ENCODE data around the gene TRAPPC2L. TPM values are rescaled to one million over a fixed set of nuclear protein-coding genes. Genes with fewer than 3 reads are reported as not detected.

TRAPPC2L gene
- total and polyA plus RNA-seq, 5 donors from 2014 or later: 49.5 to 164 (median 126) TPM

- DNase-seq: no peak
- Histone ChIP-seq H3K36me3 (ENCODE audit: control insufficient read depth, insufficient read depth, low read length) (peaks cover 12% of the 10 kb centered on the region), H3K4me1 (ENCODE audit: control insufficient read depth, insufficient read depth, low read length, poor library complexity, severe bottlenecking) (no peaks in the 10 kb centered on the region), H3K4me3 (ENCODE audit: low read depth, low read length) (no peak within 1 kb of the TSS), H3K27ac (ENCODE audit: insufficient read depth, low read length, poor library complexity, severe bottlenecking) (no peak within 1 kb of the TSS), H3K9me3 (ENCODE audit: control insufficient read depth in 2 of 2, low read length in 2 of 2) (no peaks in the 10 kb centered on the region), H3K27me3 (ENCODE audit: control insufficient read depth, insufficient read depth, low read length) (no peaks in the 10 kb centered on the region)
- H3K36me3 Mint-ChIP-seq: peaks cover 5% of the 10 kb centered on the region
- H3K4me1 Mint-ChIP-seq: peaks cover 0 to 2% (median under 1%) of the 10 kb centered on the region in 4 donors
- peak within 1 kb of the TSS in 1 of 3 donors; percentile 75 for H3K27ac Mint-ChIP-seq
- ATAC-seq (ENCODE audit: low read depth in 2 of 2): no peak
- no peak within 1 kb of the TSS for H3K4me3 Mint-ChIP-seq
- H3K9me3 Mint-ChIP-seq: peaks cover 0 to 1% (median 0%) of the 10 kb centered on the region in 7 donors
- H3K27me3 Mint-ChIP-seq: peaks cover 13% of the 10 kb centered on the region
These were observed 9.4 kb downstream of the TRAPPC2L start, which contains the start of gene PABPN1L for GRCh38 chr16:88866151-88866920. TSS of gene PABPN1L (minus strand) at chr16:88866660. CDS start at chr16:88866606, 54 bp downstream.

- Mint-ChIP-seq H3K27ac (no peak overlapping the region), H3K36me3 (peaks cover under 1% of the 10 kb centered on the region), H3K9me3 (peaks cover 0 to 1% (median 0%) of the 10 kb centered on the region in 7 donors), H3K27me3 (peaks cover 15% of the 10 kb centered on the region), H3K4me3 (no peak overlapping the region), H3K4me1 (peaks cover 0 to 2% (median under 1%) of the 10 kb centered on the region in 4 donors)
- no peak for ATAC-seq (ENCODE audit: low read depth in 2 of 2)
- H3K4me1 ChIP-seq (ENCODE audit: control insufficient read depth, insufficient read depth, low read length, poor library complexity, severe bottlenecking): no peaks in the 10 kb centered on the region
- H3K36me3 ChIP-seq (ENCODE audit: control insufficient read depth, insufficient read depth, low read length): peaks cover under 1% of the 10 kb centered on the region
- H3K9me3 ChIP-seq (ENCODE audit: control insufficient read depth in 2 of 2, low read length in 2 of 2): no peaks in the 10 kb centered on the region
- H3K27me3 ChIP-seq (ENCODE audit: control insufficient read depth, insufficient read depth, low read length): no peaks in the 10 kb centered on the region
- no peak overlapping the region for H3K4me3 ChIP-seq (ENCODE audit: low read depth, low read length)
- no peak overlapping the region for H3K27ac ChIP-seq (ENCODE audit: insufficient read depth, low read length, poor library complexity, severe bottlenecking)
- DNase-seq: no peak
These were observed 10.8 kb downstream of the TRAPPC2L start for GRCh38 chr16:88867581-88868246.

DNA sequence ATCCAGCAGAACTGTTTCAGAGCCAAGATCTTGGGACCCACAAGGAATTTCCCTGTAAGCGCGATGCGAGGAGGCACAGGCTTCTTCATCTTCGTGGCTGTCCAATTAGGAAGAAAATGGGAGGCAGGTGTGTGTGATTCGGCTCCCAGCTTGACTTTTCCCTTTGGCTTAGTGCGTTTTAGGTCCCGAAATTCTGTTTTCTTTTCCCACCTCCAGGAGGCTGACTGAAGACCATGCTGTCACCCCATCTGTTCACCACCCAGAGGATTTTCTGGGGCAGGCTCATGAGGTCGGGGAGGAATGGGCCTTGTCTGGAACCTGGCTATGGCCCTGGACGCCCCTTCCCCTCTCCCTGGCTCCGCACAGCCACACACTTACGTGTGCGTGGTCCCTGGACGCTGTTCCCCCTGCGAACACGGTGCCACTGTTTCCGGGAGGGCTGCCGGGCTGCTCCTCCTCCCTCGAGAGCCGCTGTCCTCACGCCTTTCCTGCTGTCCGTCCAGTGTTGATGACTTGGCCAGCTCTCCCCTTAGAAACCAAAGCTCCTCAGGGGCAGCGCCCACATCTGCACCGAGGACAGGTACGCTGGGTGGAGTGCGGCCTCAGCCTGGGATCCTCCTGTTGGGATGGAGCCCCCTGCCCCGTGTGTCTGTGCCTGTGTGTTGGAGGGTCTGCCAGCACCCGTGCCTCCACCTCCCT, 12.2 kb downstream of the TRAPPC2L start:
- Mint-ChIP-seq H3K9me3 (peaks cover 0 to 1% (median 0%) of the 10 kb centered on the region in 7 donors), H3K27ac (no peak overlapping the region), H3K36me3 (no peaks in the 10 kb centered on the region), H3K27me3 (peaks cover 15% of the 10 kb centered on the region), H3K4me3 (no peak overlapping the region), H3K4me1 (peaks cover 0 to 2% (median under 1%) of the 10 kb centered on the region in 4 donors)
- H3K9me3 ChIP-seq (ENCODE audit: control insufficient read depth in 2 of 2, low read length in 2 of 2): no peaks in the 10 kb centered on the region
- DNase-seq (no peak), ATAC-seq (ENCODE audit: low read depth in 2 of 2) (no peak)
- H3K27ac ChIP-seq (ENCODE audit: insufficient read depth, low read length, poor library complexity, severe bottlenecking): no peak overlapping the region
- no peaks in the 10 kb centered on the region for H3K27me3 ChIP-seq (ENCODE audit: control insufficient read depth, insufficient read depth, low read length)
- no peaks in the 10 kb centered on the region for H3K4me1 ChIP-seq (ENCODE audit: control insufficient read depth, insufficient read depth, low read length, poor library complexity, severe bottlenecking)
- H3K4me3 ChIP-seq (ENCODE audit: low read depth, low read length): no peak overlapping the region
- H3K36me3 ChIP-seq (ENCODE audit: control insufficient read depth, insufficient read depth, low read length): no peaks in the 10 kb centered on the region

- Mint-ChIP-seq H3K27me3 (peaks cover 15% of the 10 kb centered on the region), H3K4me3 (no peak overlapping the region), H3K9me3 (peaks cover 0 to 1% (median 0%) of the 10 kb centered on the region in 7 donors), H3K4me1 (peaks cover 0 to 2% (median under 1%) of the 10 kb centered on the region in 4 donors), H3K27ac (no peak overlapping the region), H3K36me3 (no peaks in the 10 kb centered on the region)
- DNase-seq (no peak), ATAC-seq (ENCODE audit: low read depth in 2 of 2) (no peak)
- H3K36me3 ChIP-seq (ENCODE audit: control insufficient read depth, insufficient read depth, low read length): no peaks in the 10 kb centered on the region
- no peaks in the 10 kb centered on the region for H3K9me3 ChIP-seq (ENCODE audit: control insufficient read depth in 2 of 2, low read length in 2 of 2)
- H3K4me3 ChIP-seq (ENCODE audit: low read depth, low read length): no peak overlapping the region
- H3K27me3 ChIP-seq (ENCODE audit: control insufficient read depth, insufficient read depth, low read length): no peaks in the 10 kb centered on the region
- H3K4me1 ChIP-seq (ENCODE audit: control insufficient read depth, insufficient read depth, low read length, poor library complexity, severe bottlenecking): no peaks in the 10 kb centered on the region
- no peak overlapping the region for H3K27ac ChIP-seq (ENCODE audit: insufficient read depth, low read length, poor library complexity, severe bottlenecking)
These were observed 12.7 kb downstream of the TRAPPC2L start for GRCh38 chr16:88869673-88869980.

DNA sequence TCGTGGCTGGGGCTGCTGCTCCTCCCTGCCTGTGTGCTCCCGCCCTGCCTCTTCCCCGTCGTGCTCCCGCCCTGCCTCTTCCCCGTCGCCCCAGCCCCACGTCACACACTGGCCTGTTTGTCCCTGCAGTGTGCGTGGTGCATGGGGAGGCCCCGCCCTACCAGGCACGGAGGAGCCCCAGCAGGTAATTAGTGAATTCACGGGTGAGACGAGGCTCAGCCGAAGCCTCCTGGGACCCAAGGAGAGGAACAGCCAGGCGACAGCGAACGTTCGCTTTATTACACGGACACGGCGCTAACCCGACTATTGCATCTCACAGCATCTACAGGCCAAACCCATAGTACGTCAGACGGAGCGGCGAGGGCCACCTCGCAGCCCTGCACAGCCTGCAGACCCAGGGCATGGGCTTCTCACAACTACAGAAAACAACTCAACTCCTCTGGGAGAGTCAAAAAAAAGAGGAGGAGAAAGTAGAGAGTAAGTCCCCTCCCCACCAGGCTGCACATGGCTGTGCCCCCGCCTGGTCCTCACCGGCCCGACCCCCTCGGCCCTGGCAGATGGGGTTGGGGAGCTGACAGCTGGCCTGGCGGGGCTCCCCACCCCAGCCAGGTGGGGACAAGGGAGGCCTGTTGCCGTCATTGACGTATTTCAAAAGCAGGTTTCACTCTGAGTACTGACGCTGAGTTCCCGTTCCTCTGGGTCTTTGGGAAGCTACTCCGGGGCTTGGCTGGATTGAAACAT, 13.9 kb downstream of the TRAPPC2L start:
- Mint-ChIP-seq H3K27me3 (peaks cover 15% of the 10 kb centered on the region), H3K4me1 (peaks cover 0 to 3% (median 1%) of the 10 kb centered on the region in 4 donors), H3K9me3 (peaks cover 0 to 1% (median 0%) of the 10 kb centered on the region in 7 donors), H3K4me3 (no peak overlapping the region), H3K27ac (peak overlapping the region in 1 of 3 donors; percentile 56), H3K36me3 (no peaks in the 10 kb centered on the region)
- no peaks in the 10 kb centered on the region for H3K4me1 ChIP-seq (ENCODE audit: control insufficient read depth, insufficient read depth, low read length, poor library complexity, severe bottlenecking)
- DNase-seq (no peak), ATAC-seq (ENCODE audit: low read depth in 2 of 2) (no peak)
- H3K4me3 ChIP-seq (ENCODE audit: low read depth, low read length): no peak overlapping the region
- H3K27me3 ChIP-seq (ENCODE audit: control insufficient read depth, insufficient read depth, low read length): no peaks in the 10 kb centered on the region
- no peaks in the 10 kb centered on the region for H3K36me3 ChIP-seq (ENCODE audit: control insufficient read depth, insufficient read depth, low read length)
- H3K27ac ChIP-seq (ENCODE audit: insufficient read depth, low read length, poor library complexity, severe bottlenecking): no peak overlapping the region
- H3K9me3 ChIP-seq (ENCODE audit: control insufficient read depth in 2 of 2, low read length in 2 of 2): no peaks in the 10 kb centered on the region

- peaks cover 0 to 1% (median 0%) of the 10 kb centered on the region in 7 donors for H3K9me3 Mint-ChIP-seq
- peaks cover 15% of the 10 kb centered on the region for H3K27me3 Mint-ChIP-seq
- Histone ChIP-seq H3K27me3 (ENCODE audit: control insufficient read depth, insufficient read depth, low read length) (no peaks in the 10 kb centered on the region), H3K36me3 (ENCODE audit: control insufficient read depth, insufficient read depth, low read length) (no peaks in the 10 kb centered on the region), H3K4me3 (ENCODE audit: low read depth, low read length) (no peak overlapping the region), H3K9me3 (ENCODE audit: control insufficient read depth in 2 of 2, low read length in 2 of 2) (no peaks in the 10 kb centered on the region), H3K27ac (ENCODE audit: insufficient read depth, low read length, poor library complexity, severe bottlenecking) (no peak overlapping the region), H3K4me1 (ENCODE audit: control insufficient read depth, insufficient read depth, low read length, poor library complexity, severe bottlenecking) (no peaks in the 10 kb centered on the region)
- H3K4me1 Mint-ChIP-seq: peaks cover 0 to 3% (median 1%) of the 10 kb centered on the region in 4 donors
- no peak overlapping the region for H3K4me3 Mint-ChIP-seq
- ATAC-seq (ENCODE audit: low read depth in 2 of 2): no peak
- no peak for DNase-seq
- H3K36me3 Mint-ChIP-seq: no peaks in the 10 kb centered on the region
- peak overlapping the region in 1 of 3 donors; percentile 56 for H3K27ac Mint-ChIP-seq
These were observed 14.4 kb downstream of the TRAPPC2L start for GRCh38 chr16:88871349-88871702.

DNA sequence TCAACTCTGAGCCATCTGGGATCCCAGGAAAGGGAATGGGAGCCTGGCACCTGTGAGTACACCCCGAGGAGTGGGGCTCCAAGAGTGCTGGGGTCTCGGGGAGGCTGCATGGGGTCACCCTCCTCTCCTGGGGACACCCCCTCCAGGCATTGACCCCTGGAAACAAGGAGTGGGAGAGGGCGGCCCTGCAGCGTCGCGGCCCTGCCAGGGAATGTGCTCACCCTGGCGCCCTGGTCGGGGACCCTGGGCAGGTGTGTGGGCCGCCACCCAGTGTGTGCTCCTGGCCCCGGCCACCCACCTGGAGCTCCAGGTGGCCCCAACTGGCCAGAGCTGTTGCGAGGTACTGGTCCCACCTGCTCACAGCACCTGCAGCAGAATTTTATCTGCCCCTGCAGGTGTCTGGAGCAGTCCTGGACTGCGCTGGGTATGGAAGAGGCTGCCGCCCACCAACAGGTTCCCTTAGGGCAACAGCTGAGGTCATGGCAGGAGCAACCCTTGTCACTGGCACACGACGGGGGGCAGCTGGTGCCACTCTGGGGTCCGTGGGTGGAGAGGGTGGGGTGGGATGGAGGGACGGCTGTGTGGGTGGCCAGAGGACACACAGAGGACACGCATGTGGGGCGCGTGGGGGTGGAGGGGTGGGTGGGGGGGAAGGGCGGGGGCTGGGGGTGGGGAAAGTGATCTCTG, 14.9 kb downstream of the TRAPPC2L start:
- Histone ChIP-seq H3K36me3 (ENCODE audit: control insufficient read depth, insufficient read depth, low read length) (no peaks in the 10 kb centered on the region), H3K27ac (ENCODE audit: insufficient read depth, low read length, poor library complexity, severe bottlenecking) (no peak overlapping the region), H3K4me3 (ENCODE audit: low read depth, low read length) (no peak overlapping the region), H3K4me1 (ENCODE audit: control insufficient read depth, insufficient read depth, low read length, poor library complexity, severe bottlenecking) (no peaks in the 10 kb centered on the region), H3K9me3 (ENCODE audit: control insufficient read depth in 2 of 2, low read length in 2 of 2) (no peaks in the 10 kb centered on the region), H3K27me3 (ENCODE audit: control insufficient read depth, insufficient read depth, low read length) (no peaks in the 10 kb centered on the region)
- Mint-ChIP-seq H3K27me3 (peaks cover 15% of the 10 kb centered on the region), H3K4me3 (no peak overlapping the region), H3K4me1 (peaks cover 0 to 2% (median under 1%) of the 10 kb centered on the region in 4 donors), H3K27ac (no peak overlapping the region), H3K36me3 (no peaks in the 10 kb centered on the region), H3K9me3 (peaks cover 0 to 2% (median 0%) of the 10 kb centered on the region in 7 donors)
- DNase-seq (no peak), ATAC-seq (ENCODE audit: low read depth in 2 of 2) (no peak)

All from CD4-positive, CD25-positive, alpha-beta regulatory T cell (primary cell).